Fibroblast of skin of left quadriceps (primary cell): ENCODE data around the gene FRMD1.

Source experiments
- DNase-seq, 2 experiments: peaks; one replicate each; pipeline ENCODE4 v3.0.0-alpha.2; 2013; ENCODE audit warnings: low read depth in 2 of 2

The FRMD1 gene

GRCh38 chr6:168027521-168027920 is 51.5 kb downstream of the FRMD1 start:
- DNase-seq, result no peak

- DNase-seq, result no peak
Measured at GRCh38 chr6:168026925-168027324, 52.1 kb downstream of the FRMD1 start.

GRCh38 chr6:168025831-168026710 is 52.9 kb downstream of the FRMD1 start:
- no peak for DNase-seq

GRCh38 chr6:168024951-168025510 is 54.0 kb downstream of the FRMD1 start:
- no peak for DNase-seq

- no peak for DNase-seq
Measured at GRCh38 chr6:168022488-168023321, 56.3 kb downstream of the FRMD1 start.

- no peak for DNase-seq
Measured at GRCh38 chr6:168021581-168021980, 57.4 kb downstream of the FRMD1 start.

- no peak for DNase-seq
Measured at GRCh38 chr6:168020242-168020641, 58.8 kb downstream of the FRMD1 start.

GRCh38 chr6:168018664-168019063 is 60.3 kb downstream of the FRMD1 start:
- no peak for DNase-seq

GRCh38 chr6:168017629-168018028 is 61.4 kb downstream of the FRMD1 start:
- no peak for DNase-seq

GRCh38 chr6:168016721-168017525 is 62.1 kb downstream of the FRMD1 start:
- no peak for DNase-seq

- no peak for DNase-seq
Measured at GRCh38 chr6:168016176-168016620, 62.8 kb downstream of the FRMD1 start.

- DNase-seq, result peak in 1 of 2 experiments; percentile 16
Measured at GRCh38 chr6:168015482-168016175, 63.4 kb downstream of the FRMD1 start.

GRCh38 chr6:168015009-168015408 is 64.0 kb downstream of the FRMD1 start:
- no peak for DNase-seq

GRCh38 chr6:168014428-168014827 is 64.6 kb downstream of the FRMD1 start:
- no peak for DNase-seq

- no peak for DNase-seq
Measured at GRCh38 chr6:168013250-168013915, 65.6 kb downstream of the FRMD1 start.

GRCh38 chr6:168012431-168013249 is 66.4 kb downstream of the FRMD1 start:
- DNase-seq, result no peak

- no peak for DNase-seq
Measured at GRCh38 chr6:168011291-168011690, 67.7 kb downstream of the FRMD1 start.

GRCh38 chr6:168009331-168009730 is 69.7 kb downstream of the FRMD1 start:
- DNase-seq, result no peak

GRCh38 chr6:168007592-168008338 is 71.2 kb downstream of the FRMD1 start:
- DNase-seq, result peak; percentile 98 to 99
